Hematopoietic multipotent progenitor cell treated with erythropoietin and hydrocortisone succinate and interleukin-3 and kit ligand, for 17 days (in vitro differentiated cells): ENCODE data around the gene CEP72.
"Not testable (repeated sequence)": the region's sequence is repeated elsewhere in the genome, so short reads cannot be mapped to it uniquely, and the experiment has no call there.

ENCODE experiments used
- DNase-seq: peaks from one replicate; pipeline ENCODE4 v3.0.0-alpha.2; 2015; ENCODE audit warnings: low spot score

Gene CEP72

DNA sequence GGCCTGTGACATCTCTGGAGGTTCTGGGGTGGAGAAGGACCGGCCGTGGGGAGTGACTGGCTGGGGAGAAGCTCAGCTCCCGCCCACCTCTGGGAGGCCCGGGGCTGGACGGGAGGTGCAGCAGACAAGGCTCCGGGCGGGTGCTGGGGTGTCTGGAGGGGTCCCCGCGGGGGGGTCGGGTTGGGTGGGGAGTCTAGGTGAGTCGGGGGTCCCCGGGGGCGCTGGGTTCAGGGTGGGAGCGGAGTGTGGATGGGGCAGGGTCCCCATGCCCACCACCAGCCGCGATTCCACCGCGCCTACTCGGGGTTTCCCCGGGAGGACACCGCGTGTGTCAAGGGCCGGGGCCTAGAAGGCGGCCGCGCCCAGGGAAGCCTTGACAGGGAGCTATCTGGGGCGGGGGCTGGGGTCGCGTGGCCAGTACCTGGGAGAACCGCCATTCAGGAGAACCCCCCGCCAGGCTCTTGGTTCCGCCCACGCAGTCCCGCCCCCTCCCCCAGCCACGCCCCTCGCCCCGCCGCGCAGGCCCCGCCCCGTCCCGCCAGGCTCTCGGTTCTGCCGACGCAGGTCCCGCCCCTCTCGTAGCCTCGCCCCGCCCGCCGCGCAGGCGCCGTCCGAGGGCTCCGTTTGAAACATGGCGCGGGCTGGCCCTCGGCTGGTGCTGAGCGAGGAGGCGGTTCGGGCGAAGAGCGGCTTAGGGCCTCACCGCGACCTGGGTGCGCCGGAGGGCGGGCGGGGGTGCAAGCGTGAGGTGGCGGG is at the start of gene CEP72:
Gene CEP72 (plus strand): TSS at position 610 of the 756 bp plus-strand sequence. CDS start 22 bp downstream, at position 632.
- DNase-seq = peak; percentile 86

DNA sequence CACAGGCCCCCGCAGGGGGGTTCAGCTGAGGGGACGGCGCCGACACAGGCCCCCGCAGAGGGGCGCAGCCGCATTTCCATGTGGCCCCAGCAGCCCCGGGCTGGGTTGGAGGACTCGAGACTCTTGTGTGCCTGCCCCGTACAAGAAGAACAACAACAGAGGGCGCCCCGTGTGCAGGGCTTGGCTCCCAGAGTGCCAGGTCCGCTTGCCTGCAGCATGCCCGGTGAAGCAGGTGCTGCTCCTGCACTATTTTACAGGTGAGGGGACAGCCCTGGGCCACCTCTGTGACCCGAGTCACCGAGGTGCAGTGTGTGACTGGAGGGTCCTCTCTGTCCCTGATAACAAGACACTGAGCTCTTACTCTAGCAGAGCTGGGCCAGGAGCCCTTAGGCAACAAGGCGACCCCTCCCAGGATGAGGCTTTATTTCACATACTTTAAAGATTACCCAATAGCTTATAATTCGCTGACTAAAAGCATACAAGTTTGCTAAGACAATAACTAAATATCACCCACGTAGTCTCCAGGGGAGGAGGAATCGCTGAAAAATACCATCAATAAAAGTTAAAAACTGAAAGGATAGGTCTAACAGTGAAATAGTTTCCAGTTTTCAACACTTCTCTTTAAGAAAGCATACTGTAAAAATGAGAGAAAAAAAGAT is 46.2 kb upstream of the CEP72 start:
- no peak for DNase-seq

DNA sequence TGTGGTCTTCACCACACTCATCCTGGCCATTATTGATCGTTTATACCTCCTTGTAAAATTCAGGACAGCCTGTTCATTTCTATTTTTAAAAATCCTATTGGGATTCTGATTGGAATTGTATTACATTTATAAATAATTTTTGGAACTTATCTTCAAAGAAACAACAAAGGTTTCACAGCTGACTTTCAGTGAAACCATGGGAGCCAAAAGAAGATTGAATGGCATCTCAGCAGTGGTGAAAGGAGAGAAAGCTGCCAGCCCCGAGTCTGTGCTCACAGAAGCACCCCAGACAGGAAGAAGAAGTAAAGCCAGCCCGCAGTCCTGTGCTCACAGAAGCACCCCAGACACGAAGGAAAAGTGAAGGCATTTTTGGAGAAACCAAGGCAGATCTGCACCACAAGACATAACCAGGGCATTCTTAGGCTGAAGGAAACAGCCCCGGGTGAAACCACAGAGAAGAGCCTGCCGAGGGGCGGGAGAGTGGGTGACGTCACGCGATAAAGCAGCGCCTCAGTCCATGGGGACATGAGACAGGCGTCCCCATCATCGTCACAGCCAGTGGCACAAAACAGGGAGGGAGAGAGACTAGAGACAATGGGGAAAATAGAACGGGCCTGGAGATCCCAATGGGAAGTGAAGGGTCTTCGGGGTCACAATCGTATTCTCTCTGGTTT is 45.4 kb upstream of the CEP72 start:
- no peak for DNase-seq

DNA sequence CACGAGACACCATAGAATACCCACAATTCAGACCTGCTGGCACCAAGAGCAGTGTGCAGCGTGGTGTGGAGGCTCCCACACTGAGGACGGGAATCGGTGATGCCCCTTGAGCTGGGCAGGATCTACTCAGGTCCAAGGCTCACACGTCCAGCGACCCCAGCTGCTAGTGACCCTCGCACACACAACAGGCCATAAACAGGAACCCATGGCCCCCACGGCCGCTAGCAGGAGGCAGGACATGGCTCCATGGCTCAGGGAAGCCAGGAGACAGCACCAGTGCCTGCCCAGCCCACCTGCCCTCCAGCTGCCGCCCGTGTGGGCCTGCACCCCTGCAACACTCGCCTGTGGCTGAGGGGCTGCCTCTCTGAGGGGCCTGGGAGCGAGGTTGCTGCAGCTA is 44.5 kb upstream of the CEP72 start:
- no peak for DNase-seq

DNA sequence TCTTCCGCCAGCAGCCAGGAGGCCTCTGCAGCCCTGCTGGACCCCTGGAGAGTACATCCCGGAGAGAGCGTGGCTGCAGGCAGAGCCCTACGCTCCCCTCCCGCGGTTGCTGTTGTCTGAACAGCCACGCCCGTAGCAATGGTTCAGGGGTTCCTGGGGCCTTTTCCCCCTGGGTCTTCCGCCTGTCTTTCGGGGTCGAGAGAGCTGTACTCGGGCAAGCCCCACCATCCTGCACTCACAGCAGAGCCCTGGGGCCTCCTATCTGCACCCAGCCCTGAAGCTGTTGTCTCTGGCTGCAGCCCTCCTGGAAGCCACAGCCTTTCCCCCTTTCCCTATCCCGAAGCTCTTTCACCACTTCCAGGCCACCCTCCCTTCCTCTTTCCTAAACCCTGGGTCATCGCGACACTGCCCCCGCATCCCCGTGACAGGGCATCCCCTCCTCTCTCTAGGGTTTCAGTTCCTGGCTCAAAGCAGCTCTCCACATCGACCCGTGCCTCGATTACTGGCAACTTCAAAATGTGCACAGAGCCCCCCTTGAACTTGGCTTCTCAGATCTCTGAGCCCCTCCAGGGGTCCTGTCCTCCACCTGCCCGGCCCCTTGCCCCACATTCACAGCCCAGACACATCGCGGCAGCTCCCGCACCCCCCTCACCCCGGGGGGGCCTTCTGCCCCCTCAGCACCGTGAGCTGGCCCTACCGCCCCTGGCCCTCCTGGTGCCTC is 43.9 kb upstream of the CEP72 start:
- no peak for DNase-seq

DNA sequence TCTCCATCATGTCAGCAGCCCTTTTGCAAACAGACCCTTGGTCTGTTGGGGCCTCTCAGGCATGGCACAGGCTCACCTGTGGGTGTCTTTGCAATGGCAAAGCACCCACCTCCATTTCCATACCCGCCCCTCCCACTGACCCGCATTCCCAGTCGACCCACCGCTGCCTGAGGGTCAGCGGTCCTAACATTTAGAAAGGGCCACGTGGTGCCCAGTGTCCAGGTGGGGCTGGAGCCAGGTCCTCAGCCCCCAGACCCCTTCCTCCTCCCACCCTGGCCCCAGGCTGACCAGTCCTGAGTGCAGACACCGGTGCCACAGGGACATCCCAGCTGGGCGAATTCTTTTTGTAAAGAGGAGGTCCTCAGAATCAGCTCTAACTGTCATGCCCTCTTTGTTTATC is 43.3 kb upstream of the CEP72 start:
- DNase-seq = no peak

DNA sequence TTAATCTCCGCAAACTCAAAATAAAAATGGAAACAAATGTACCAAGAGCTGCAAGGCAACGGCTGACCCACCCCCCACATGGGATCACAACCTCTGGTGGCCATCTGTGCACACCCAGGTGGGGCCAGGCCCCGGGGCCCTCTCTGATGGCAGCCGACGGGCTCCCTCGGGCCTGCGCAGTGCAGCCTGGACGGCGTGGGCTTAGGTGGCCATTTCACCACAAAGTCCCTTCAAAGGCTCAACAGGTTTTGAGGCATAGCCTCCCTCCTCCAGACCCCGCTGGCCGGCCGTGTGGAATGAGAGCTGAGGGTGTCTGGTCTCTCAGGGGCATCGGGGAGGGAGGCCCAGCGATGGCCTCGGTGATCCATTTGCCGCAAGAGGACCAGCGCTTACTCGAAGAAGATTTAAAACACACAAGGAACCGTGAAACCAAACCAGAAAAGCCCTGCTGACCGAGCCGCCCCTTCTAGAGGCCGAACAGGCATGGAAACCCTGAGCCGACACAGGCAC is 42.7 kb upstream of the CEP72 start:
- DNase-seq = no peak

GRCh38 chr5:569868-570361 is 42.2 kb upstream of the CEP72 start:
- no peak for DNase-seq

GRCh38 chr5:570446-570845 is 41.7 kb upstream of the CEP72 start:
- DNase-seq = no peak

GRCh38 chr5:570886-571285 is 41.3 kb upstream of the CEP72 start:
- DNase-seq = no peak

GRCh38 chr5:571791-572190 is 40.3 kb upstream of the CEP72 start:
- no peak for DNase-seq

DNA sequence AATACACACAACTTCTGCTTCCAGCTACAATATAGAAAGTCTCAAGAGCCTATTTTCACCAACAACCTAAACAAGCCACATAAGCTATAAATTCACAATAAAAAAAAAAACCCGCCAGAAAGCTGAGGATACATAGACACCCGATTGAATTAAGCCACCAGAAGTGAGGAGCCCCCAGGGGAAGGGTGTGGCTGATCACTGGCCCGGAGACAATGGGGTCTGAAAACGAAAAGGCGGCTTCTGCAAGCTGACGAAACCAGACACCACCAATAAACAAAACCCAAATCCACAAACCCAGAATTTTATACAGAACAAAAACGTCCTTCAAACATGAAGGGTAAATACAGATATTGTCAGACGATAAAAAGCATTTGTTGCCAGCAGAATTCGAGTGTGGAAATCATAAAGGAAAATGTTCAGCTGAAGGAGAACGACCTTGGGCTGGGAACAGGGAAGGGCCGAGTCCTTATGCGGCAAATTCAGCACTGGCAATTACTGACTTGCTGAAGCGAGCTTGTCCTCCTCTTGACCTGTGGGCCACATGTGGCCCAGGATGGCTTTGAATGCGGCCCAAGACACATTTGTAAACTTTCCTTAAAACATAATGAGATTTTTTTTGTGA is 39.6 kb upstream of the CEP72 start:
- DNase-seq = no peak

DNA sequence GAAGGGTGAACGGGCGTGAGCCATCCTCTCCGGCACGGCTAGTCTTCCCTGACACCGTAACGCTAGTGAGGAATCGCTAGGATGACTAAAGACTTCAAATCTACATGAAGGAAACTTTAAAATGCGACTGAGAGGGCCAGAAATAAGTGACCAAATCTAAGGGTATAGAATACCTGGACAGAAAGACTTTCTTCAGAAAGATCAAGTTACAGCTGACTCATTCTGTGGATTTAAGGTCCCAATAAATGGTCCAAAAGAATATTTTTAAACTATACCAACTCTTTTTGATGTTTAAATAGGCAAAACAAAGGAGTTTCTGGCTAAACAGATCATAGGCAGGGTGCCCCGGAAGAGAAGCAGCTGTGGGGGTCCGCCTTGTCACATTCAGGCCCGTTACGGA is 38.9 kb upstream of the CEP72 start:
- DNase-seq = no peak

GRCh38 chr5:573976-574375 is 38.2 kb upstream of the CEP72 start:
- no peak for DNase-seq

GRCh38 chr5:574906-575305 is 37.2 kb upstream of the CEP72 start:
- no peak for DNase-seq

- DNase-seq = no peak
Measured at GRCh38 chr5:575636-576035, 36.5 kb upstream of the CEP72 start.

DNA sequence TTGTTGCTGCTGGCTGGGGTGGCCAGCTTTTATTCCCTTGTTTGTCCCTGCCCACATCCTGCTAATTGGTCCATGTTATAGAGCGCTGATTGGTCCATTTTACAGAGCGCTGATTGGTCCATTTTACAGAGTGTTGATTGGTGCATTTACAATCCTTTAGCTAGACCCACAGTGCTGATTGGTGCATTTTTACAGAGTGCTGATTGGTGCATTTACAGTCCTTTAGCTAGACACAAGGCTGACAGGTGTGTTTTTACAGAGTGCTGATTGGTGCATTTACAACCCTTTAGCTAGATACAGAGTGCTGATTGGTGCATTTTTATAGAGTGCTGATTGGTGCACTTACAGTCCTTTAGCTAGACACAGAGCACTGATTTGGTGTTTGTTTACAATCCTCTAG is 34.9 kb upstream of the CEP72 start:
- not testable (repeated sequence) for DNase-seq

DNA sequence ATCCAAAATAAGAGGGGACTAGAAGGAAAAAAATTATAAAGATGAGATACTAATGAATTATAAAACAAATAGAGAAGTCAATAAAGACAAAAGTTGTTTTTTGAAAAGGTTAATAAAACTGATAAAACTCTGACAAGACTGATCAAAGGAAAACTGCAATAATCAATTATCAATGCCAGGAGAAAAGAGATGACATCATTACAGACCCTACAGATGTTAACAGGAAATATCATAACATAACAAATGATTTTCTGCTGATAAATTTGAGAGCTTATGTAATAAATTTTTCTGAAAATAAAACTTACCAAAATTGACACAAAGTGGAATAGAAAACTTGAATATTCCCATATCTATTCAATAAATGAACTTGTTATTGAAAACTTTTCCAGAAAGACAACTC is 34.3 kb upstream of the CEP72 start:
- no peak for DNase-seq

- no peak for DNase-seq
Measured at GRCh38 chr5:579211-579610, 32.9 kb upstream of the CEP72 start.

DNA sequence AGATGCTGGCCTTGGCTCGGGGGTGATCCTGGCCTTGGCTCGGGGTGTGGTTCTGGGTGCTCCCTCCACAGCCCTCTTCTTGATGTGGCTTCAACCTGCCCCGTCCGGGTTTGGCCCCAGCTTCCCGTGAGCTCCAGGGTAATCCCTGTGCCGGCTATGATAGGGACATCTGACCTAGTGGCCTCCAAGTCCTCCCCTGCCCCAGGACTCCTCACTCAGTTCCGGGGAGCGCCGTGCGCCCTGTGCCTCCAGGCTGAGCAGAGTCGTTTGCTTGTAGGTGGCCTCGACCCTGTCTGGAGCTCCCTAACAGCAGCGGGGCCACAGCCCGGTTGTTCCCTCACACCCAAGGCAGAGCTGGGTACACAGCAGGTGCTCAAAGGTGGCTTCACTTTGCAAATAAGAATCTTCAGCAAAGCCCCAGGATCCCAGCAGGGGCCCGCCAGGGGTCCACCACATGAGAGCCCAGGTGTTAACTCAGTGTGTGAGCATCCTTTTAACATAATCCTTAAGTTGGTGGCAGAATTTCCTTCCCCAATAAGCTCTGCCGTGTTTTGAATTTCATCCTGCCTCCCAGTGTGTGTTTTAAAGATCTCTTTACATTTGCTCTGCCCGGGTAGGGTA is 32.3 kb upstream of the CEP72 start:
- no peak for DNase-seq

- DNase-seq = no peak
Measured at GRCh38 chr5:580436-580835, 31.7 kb upstream of the CEP72 start.
